NCI-H524 treated with DMSO at 0.1 percent for 48 hours (cell line): Measurements from ENCODE around the gene FAM170B.

Source experiments
- DNase-seq: peaks from one replicate; lab custom pipeline; 2025; lab: John Stamatoyannopoulos, UW

FAM170B gene

DNA sequence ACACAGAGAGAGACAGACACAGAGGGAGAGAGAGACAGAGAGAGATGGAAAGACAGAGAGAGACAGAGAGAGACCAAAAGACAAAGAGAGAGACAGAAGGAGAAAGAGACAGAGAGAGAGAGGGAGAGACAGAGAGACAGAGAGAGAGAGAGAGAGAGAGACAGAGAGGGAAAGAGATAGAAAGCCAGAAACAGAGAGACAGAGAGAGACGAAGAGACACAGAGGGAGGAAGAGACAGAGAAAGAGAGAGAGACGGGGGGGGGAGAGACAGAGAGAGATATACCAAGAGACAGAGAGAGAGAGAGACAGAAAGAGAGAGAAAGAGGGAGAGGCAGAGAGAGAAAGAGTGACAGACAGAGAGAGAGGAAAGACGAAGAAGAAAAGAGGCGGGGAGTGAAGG is 28.7 kb downstream of the FAM170B start:
- DNase-seq, result no peak

DNA sequence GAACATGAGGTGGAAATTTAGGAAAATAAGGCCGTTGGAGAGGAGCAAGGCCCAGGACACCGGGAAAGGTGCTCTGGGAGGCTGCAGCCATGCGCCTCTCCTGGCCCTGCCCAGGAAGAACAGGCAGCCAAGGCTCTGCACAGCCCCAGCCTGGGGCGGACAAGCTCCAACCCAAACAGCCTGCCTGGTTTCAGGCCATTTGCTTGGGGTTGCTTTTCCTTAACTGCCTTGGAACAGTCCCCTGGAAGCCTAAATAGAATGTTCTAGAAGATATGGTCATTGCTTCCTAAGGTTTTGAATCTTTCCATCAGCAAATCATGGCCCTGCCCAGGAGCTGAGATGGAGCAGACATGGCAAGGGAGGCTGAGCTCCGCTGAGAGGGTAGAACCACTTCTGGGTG is 29.5 kb downstream of the FAM170B start:
- no peak for DNase-seq

- no peak for DNase-seq
Observed at GRCh38 chr10:49103761-49104160, 30.1 kb downstream of the FAM170B start.

- DNase-seq, result no peak
Observed at GRCh38 chr10:49099046-49099445, 34.8 kb downstream of the FAM170B start.

DNA sequence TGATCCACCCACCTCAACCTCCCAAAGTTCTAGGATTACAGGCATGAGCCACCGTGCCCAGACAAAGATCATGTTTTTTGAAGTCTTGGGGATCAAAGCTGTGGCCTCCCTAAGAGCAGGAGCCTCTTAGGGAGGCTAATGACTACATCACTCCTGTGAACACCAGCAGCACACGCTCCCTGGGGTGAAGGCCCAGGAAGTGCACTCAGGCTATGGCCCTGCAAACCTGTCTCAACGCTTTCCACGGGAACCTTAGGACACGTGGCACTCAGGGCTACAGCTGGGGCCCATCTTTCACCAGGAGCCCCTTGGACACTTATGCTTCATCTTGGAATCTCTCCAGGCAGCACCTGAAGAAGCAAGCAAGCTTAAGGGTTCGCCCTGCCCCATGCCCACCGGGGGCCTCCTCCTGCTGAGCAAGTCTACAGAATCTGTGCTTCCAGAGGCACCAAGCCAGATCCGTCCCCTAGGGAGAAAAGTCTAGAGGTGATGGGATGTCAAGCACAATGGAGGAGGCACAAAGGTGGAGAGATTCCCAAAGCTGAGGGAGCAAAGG is 36.9 kb downstream of the FAM170B start:
- DNase-seq, result no peak

DNA sequence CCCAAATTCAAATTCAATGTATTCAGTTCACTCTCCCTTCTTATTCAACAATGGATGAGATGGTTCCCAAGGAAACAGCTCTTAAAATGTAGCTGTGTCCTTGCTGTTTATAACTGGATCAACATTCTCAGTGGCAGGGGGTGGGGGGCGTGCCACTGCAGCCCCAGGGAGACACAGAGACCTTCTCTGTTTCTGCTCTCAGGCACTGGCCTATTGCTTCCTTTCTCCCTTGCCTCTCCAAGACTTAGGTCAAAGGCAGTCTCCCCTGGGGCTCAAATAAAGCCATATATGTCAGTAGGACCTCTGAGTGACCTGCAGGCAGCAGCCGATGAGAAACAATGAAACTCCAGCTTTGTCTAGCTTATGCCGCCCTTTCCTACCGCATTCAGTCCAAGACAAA is 39.2 kb downstream of the FAM170B start:
- no peak for DNase-seq

DNA sequence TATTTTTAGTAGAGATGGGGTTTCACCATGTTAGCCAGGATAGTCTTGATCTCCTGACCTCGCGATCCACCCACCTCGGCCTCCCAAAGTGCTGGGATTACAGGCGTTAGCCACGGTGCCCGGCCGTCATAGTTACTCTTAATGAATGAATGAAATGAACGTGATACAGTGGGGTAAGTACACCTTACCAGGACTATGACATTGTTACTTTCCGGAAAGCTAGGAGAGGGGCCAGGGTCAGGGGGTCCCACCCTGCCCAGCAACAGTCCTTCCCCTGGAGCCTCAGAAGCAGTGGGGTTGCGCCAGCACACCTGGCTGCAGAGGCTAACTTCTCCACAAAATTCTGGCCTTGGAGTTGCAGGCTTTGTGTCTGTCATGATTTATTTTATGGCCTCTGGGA is 39.9 kb downstream of the FAM170B start:
- DNase-seq, result no peak

- no peak for DNase-seq
Observed at GRCh38 chr10:49092477-49092876, 41.3 kb downstream of the FAM170B start.

DNA sequence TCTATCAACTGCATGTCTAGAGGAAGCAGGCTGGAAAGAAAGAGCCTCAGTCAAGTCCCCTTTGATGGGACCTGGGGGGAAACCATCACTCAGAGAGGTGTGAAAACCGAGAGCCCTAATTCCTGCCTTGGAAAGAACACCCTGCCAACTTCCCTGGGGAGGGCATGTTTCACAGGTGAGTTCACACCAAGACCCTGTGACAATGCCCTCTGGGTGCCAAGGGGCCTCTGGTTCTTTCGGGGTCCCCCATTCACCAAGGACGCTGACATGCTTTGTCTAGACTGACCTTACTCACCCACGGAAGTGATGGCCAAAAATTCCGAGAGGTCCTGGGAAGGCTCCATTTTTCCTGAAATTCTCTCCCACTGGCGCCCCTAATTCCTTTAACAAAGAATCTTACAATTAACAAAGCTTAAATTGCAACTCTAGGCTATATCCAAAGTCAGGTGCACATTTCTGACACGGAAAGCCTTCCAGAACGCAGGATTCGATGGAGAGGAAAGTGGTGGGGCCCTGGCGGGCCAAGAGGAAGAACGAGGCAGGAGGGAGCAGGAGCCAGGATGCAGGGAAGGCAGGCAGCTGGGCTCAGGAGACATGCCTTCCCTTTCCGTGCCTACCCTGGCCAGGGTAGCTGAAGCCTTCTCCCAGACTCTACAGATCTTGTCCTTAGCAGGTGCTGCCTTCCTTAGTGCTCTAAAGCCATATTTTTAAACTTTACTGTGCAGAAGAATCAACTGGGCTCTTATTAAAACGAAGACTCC is 42.2 kb downstream of the FAM170B start:
- no peak for DNase-seq

- no peak for DNase-seq
Observed at GRCh38 chr10:49090696-49091380, 43.0 kb downstream of the FAM170B start.

DNA sequence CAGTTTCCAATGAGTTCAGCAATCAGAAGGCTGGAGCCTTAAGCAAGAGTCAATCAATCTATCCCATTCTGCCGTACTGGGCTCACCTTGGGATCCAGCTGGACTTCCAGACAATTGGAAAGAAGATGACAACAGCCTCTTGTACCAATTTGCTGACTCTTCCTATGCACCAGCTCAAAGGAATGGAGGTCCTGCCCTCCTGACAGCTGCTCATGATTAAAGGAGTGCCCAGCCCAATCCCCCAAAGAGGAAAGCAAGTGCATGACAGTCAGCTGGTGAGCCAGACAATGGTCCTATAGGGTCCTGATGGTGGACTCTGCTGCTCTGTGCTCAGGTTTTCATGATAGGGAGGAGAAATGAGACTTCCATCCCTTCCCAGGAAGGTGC is 43.6 kb downstream of the FAM170B start:
- DNase-seq, result no peak

- DNase-seq, result no peak
Observed at GRCh38 chr10:49089557-49090188, 44.1 kb downstream of the FAM170B start.

- no peak for DNase-seq
Observed at GRCh38 chr10:49089152-49089551, 44.7 kb downstream of the FAM170B start.

DNA sequence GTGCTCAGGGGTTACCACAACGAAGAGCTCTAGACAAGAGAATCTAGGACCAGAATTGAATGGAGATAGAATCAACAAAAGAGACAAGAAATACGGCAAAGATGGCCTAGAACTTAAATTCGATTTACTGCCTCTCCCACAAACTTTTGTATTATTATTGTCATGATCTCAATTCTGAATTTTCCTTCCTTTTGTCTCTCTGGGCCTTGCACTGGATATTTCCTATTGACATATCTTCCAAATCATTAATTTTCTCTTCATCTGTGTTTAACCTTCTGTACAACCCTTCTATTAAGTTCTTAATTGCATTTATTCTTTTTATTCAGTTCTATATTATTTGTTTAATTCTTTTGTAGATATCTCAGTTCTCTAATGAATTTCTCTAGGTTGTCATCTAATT is 46.9 kb downstream of the FAM170B start:
- DNase-seq, result no peak

- no peak for DNase-seq
Observed at GRCh38 chr10:49083261-49083660, 50.6 kb downstream of the FAM170B start.

- no peak for DNase-seq
Observed at GRCh38 chr10:49082766-49083165, 51.1 kb downstream of the FAM170B start.

DNA sequence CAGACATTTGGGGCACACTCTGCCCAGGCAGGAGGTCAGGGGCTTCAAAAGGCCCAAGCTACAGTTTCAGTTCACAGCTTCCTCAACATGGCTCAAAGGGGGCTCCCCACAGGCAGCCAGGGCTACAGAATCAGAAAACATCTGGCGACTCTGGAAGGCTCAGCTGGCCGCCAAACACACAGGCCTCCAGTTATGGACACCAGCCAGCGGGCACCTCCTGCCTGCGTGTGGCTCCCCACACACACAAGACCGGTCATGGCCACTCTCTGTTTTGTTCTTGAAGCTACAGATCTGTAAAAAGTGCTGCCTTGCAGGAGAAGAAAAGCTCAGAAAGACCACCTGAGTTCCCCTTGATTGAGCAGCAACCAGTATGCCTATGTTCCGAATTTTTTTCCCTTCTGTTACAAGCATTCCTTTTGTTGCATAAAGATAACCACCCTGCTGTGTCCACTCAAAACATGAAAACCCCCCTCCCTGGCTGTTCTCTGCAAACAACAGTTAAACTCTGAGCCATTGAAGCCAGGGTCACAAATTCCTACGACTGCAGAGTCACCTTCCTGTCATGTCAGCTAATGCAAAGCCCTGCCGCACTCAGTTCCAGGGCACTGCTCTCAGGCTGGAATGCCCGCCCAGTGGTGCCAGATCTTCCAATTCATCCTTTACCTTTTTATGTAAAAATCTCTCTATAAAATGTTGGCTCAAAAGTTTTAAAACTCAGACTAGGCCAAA is 52.1 kb downstream of the FAM170B start:
- DNase-seq, result no peak
